ENCODE data around the gene AGPAT2.
"Not testable (repeated sequence)": the region's sequence is repeated elsewhere in the genome, so short reads cannot be mapped to it uniquely, and the experiment has no call there.

AGPAT2 gene

GRCh38 chr9:136645352-136645902 is 41.8 kb downstream of the AGPAT2 start:
- DNase-seq (ENCODE audit: low spot score) = no peak

- DNase-seq (ENCODE audit: low spot score) = peak; percentile 29
These were observed 42.5 kb downstream of the AGPAT2 start for GRCh38 chr9:136644593-136645351.

- DNase-seq (ENCODE audit: low spot score) = no peak
These were observed 43.0 kb downstream of the AGPAT2 start for GRCh38 chr9:136644343-136644592.

- no peak for DNase-seq (ENCODE audit: low spot score)
These were observed 43.5 kb downstream of the AGPAT2 start for GRCh38 chr9:136643596-136644342.

- DNase-seq (ENCODE audit: low spot score) = no peak
These were observed 44.8 kb downstream of the AGPAT2 start for GRCh38 chr9:136642439-136642921.

GRCh38 chr9:136640171-136641111 is 46.8 kb downstream of the AGPAT2 start:
- no peak for DNase-seq (ENCODE audit: low spot score)

- DNase-seq (ENCODE audit: low spot score) = no peak
These were observed 52.4 kb downstream of the AGPAT2 start for GRCh38 chr9:136634904-136635303.

- DNase-seq (ENCODE audit: low spot score) = not testable (repeated sequence)
These were observed 54.7 kb downstream of the AGPAT2 start for GRCh38 chr9:136632491-136633106.

GRCh38 chr9:136632072-136632471 is 55.2 kb downstream of the AGPAT2 start:
- not testable (repeated sequence) for DNase-seq (ENCODE audit: low spot score)

GRCh38 chr9:136631038-136632000 is 55.9 kb downstream of the AGPAT2 start:
- peak; percentile 58 for DNase-seq (ENCODE audit: low spot score)

- no peak for DNase-seq (ENCODE audit: low spot score)
These were observed 56.6 kb downstream of the AGPAT2 start for GRCh38 chr9:136630662-136630992.

- DNase-seq (ENCODE audit: low spot score) = peak; percentile 39
These were observed 57.2 kb downstream of the AGPAT2 start for GRCh38 chr9:136629879-136630661.

GRCh38 chr9:136629001-136629878 is 58.0 kb downstream of the AGPAT2 start:
- DNase-seq (ENCODE audit: low spot score) = no peak

- DNase-seq (ENCODE audit: low spot score) = no peak
These were observed 59.0 kb downstream of the AGPAT2 start for GRCh38 chr9:136628268-136628667.

- no peak for DNase-seq (ENCODE audit: low spot score)
These were observed 59.6 kb downstream of the AGPAT2 start for GRCh38 chr9:136627703-136628102.

- DNase-seq (ENCODE audit: low spot score) = no peak
These were observed 60.3 kb downstream of the AGPAT2 start for GRCh38 chr9:136626740-136627642.

GRCh38 chr9:136626066-136626725 is 61.1 kb downstream of the AGPAT2 start:
- DNase-seq (ENCODE audit: low spot score) = no peak
